H1 (cell line): ENCODE data around the gene RELL2. TPM values are rescaled to one million over a fixed set of nuclear protein-coding genes. Genes with fewer than 3 reads are reported as not detected.

Source experiments
- KDM4A ChIP-seq: IDR thresholded peaks from one replicate; pipeline ENCODE4 v1.7.1; 2012; ENCODE audit warnings: low read depth, mild to moderate bottlenecking, moderate library complexity, low read length, inconsistent platforms; ENCODE audit not compliant: severe bottlenecking
- SAP30 ChIP-seq: fragments of 300-600 bp; sonication (generic); IDR thresholded peaks from 2 replicates; pipeline ENCODE4 v1.7.1; 2012; ENCODE audit warnings: low read length, moderate library complexity, mild to moderate bottlenecking, inconsistent platforms; ENCODE audit not compliant: insufficient read depth, insufficient replicate concordance
- polyA plus RNA-seq, 7 experiments: library from polyadenylated mRNA; depleted of rRNA in 3 of 7; stranded (reverse) in 5 of 7; unstranded in 2 of 7; fragments of >200 nt in 5 of 7; fragments of 200-250 nt in 2 of 7; gene quantifications; 1 replicate in 5 of 7; 2 replicates in 1 of 7; 4 replicates in 1 of 7; pipeline versions ENCODE4 v1.2.1 to v1.2.3, GENCODE V29; 2011 to 2013; ENCODE audit warnings: missing spikeins in 2 of 7, mixed read lengths in 2 of 7
- total RNA-seq: library from RNA; stranded (reverse); fragmentation: NEBNext Ultra II Directional; extraction: Animal tissue kit (Norgen Biotek cat#: 25700); gene quantifications from 2 replicates; pipeline ENCODE4 v1.2.1, GENCODE V29; 2021

RELL2 gene
- total and polyA plus RNA-seq, 2 of the 8 experiments (the other 6 are each of a cell fraction or from before 2014, with no cell fraction given), result 18.6 to 23.7 TPM

DNA sequence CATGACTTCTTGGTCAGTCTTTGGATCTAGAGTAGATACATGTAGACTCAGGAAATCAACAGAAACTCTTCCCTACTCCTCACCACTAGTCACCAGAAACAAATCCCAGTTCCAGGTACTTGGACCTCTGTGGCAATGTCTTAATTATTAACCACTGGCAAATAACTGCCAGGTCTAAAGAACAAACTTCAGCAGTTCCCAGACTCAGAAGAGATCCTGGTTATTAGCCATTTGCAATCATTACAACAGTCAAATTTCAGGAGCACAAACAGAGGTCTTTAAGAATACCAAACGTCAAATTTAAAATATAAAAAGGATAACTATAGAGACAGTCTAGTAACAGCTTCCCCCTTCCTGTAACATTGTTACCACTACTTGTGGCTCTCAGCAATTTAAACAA, 28.2 kb upstream of the RELL2 start (continued):
- TF ChIP-seq SAP30, result no peak
- no peak for TF ChIP-seq KDM4A
